Kidney tubule cell (primary cell): Measurements from ENCODE around the gene RUNX1.

Experiments
- DNase-seq: peaks from one replicate; pipeline ENCODE4 v3.0.0-alpha.2; 2018; ENCODE audit warnings: low spot score

Gene RUNX1

DNA sequence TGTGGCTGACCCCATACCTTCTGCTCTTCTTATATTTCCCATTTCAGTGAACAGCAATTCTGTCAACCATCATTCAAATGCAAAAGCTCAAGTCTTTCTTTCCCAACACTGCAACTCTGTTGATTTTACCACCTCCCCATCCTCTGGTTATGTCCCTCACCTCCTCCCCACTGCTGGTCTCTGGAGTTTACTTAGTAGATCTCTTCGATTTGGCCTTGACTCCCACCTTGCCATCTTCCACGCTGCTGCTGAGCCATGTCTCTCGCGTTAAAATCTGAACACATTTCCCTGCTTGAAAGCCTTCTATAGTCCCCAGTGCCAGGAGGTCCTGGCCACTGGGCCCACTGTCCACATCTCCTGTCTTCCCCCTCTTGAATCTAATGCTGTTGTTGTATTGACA, 125.5 kb downstream of the RUNX1 start:
- no peak for DNase-seq

DNA sequence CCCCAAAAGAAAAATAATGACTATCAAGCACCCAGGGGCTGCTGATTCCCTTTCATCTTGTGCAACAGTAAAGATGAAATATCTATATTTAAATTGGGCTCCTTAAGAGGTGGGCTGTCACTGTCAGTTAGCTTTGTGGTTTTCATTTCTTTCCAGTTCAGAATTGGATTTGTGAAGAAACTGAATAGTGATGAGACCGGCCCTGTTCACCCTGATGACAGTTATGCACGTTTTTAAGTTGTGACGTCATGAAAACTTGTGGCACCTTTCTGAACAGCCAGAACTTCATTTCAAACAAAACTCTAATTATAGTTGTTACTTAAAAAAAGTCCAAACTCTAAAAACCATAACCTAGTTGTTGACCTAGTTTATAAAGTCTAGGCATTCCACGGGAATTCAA, 125.9 kb downstream of the RUNX1 start:
- no peak for DNase-seq

DNA sequence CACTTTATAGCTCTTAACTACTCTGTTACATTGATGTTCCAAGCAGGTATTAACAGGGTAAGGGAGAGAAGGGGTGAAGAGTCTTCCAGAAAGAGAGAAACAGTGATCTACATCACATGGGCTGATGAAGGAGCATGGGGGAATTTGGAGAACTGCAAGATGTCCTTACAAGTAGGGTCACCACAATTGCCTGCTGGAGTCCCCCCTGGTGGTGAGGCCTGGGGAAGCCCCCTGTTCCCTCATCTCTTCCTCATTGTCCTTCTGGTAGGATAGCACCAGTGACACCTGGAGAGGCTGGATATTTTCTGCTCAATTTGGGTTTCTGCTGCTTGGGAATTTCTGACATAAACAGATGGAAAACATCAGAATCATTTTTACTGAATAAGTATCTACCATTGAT, 126.6 kb downstream of the RUNX1 start:
- DNase-seq = no peak

DNA sequence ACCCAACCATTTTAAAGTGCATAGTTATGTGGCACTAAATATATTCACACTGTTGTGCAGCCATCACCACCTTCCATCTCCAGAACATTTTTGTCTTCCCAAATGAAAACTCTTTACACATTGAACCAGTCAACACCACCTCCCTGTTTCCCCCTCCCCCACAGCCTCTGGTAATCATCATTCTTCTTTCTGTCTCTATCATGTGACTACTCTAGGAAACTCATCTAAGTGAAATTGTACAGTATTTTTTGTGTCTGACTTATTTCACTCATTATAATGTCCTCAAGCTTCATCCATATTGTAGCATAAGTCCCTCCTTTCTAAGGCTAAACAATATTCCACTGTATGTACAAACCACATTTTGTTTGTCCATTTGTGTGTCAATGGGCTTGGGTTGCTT, 128.0 kb downstream of the RUNX1 start:
- no peak for DNase-seq

DNA sequence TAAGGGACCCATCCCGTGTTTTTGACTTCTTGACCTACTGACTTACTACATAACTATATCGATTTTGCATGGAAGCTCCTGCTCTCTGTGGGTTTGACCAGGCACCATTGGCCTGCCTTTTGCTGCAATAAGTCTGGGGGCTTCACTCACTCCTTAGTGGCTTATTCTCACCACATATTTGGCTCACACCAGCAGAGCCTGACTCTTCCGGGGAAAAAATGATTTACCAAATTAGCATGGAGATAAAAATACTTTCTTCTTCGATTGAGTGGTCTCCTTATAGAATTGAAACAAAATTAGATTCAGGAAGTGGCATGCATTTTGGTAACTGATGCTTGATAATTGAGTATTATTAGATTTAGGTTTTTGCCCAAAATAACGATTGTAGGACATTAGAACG, 129.7 kb downstream of the RUNX1 start:
- DNase-seq = no peak

DNA sequence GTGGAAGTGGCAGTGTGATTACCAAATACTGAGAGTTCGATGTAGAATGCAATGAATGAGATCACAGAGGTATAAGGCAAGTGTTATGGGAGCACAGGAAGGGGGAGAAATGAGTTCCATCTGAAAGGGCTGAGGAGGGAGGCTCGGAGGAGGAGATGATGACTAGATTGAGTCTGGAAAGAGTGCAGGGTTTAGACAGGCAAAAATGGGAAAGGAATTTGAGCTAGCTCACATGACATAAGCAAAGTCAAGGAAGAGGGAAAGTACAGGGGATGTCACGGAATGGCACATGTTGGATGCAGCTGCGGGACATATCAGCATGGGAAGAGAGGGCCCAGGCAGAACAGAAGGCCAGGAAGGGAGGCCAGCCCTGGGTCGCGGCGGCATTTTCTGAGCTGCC, 132.7 kb downstream of the RUNX1 start:
- DNase-seq = peak; percentile 43

DNA sequence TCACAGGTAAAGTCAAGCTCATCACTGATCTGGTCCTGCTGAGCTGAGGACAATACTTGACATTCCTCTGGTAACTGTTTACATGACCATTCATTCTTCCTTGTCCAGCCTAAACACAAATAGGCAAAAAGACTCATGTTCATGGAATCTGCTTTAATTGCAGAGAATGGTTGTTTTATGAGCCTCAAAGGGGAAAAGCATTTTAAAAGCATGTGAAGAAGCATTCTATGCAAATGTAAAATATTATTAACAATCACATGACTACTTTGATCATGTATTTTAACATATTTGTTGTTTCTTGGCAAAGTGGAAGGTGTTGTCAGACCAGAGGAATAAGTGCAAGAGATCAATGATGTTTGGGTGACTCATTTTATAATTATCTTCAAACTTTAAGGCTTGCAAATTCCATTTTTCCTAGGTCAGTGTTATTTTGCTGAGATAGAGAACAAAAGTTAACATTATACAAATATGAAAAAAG, 133.7 kb downstream of the RUNX1 start:
- DNase-seq = peak; percentile 77

DNA sequence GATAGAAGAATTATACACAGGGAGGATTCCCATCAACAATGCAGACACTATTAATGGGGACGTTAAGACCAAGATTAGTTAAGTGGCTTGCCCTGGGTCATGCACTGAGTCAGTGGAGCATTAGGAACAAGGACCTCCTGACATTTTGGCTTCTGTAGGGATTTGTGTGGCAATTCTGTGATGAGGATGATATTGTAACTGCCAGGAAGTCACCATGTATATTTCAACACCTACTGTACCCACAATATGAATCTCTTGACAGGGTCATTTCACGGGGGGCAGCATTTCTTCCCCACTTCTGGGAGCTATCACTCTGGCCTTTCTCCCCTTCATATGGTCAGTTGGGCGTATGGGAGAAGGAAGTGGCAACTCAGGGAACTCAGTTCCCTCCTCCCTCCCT, 134.9 kb downstream of the RUNX1 start:
- no peak for DNase-seq

DNA sequence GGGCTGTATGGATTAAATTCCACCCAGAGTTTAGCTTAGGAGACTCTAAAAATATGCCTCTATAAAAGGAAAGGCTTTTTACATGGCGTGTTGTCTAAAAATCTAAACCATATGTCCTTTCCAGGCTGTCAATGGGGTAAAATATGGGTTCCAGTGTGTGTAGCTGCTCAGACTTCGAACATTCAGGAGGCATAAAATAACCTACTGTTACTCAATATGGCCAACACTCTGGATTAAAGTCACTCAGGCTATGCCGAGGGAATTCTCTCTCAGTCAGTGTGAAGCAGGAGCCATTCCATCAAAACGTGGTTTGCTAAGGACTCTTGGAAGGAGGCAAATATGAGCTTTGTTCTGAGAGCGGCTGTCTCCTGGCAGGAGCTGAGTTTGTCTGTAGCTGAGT, 135.3 kb downstream of the RUNX1 start:
- no peak for DNase-seq

DNA sequence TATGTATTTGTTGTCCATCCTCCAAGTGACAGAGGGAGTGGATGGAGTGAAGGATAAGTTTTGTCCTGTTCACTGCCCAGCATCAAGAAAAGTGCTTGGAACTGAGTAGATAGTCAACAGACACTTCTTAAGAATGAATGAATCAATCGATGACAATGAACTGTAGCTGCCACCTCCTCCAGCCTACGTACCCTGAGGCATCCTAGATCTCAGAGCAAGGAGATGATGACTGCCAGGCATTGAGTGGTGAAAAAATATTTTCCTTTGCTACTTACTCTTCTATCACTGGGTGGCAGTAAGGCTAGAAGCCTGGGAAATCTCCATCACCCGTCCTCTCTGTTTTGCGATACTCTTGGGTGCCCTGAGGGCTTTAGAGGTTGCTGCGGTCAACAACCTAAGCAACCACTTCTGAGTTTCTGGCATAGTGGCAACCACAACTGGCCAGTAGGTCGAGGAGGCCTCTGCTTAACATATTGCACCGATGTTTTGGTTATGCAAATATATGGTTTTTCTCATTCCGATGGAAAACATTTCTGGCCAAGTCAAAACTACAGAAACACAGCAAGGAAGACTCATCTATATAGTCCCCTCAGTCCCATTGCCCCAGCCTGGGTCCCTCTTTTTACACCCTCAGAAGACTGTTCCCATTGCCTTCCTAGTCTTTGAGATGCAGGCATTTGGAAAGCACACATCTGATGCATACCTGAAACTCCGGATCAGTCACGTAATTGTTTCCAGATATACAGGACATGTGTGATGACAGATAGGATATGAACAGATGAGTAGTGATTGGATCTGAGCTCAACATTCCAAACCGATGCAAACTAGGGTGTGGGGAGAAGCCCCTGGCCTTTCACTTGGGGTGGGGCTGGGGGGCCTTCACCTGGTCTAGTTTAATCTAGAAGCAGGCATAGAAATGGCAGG, 136.8 kb downstream of the RUNX1 start:
- DNase-seq = peak; percentile 13

DNA sequence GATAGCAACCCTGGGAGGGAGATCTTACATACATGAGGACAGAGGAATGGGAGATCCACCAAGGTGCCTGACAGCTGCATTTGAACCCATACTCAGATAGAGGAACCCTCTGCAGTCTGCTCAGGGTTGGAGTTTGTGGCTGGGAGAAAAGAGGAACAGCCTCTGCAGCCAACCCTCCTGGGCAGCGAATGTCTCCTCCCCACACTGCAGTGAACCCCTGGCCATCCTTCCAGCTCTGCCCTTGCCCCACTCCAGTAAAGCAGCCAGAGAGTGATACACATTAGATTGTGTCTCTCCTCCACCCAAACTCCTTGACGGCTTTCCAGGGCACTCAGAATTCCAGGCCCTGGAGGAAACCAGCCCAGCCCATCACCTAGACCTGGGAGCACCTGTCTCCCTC, 137.7 kb downstream of the RUNX1 start:
- no peak for DNase-seq

DNA sequence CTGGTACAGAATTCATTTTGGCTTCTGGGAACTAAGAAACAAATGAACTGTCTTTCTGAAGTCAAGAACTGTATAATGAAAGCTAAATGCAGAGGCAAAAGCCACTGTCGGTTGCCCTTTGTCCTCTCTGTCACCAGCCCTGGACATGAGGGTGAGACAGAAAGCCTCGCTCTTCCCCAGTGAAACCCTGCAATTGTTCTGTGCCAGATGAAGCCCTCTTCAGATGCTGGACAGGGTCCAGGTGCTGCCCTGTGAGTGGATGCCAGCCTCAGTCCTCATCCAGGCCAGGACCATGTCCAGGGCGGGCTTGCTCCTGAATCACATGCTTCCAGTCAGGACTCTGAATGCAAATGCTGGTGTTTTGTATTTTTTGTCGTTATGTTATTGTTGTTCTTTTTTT, 138.7 kb downstream of the RUNX1 start:
- no peak for DNase-seq

DNA sequence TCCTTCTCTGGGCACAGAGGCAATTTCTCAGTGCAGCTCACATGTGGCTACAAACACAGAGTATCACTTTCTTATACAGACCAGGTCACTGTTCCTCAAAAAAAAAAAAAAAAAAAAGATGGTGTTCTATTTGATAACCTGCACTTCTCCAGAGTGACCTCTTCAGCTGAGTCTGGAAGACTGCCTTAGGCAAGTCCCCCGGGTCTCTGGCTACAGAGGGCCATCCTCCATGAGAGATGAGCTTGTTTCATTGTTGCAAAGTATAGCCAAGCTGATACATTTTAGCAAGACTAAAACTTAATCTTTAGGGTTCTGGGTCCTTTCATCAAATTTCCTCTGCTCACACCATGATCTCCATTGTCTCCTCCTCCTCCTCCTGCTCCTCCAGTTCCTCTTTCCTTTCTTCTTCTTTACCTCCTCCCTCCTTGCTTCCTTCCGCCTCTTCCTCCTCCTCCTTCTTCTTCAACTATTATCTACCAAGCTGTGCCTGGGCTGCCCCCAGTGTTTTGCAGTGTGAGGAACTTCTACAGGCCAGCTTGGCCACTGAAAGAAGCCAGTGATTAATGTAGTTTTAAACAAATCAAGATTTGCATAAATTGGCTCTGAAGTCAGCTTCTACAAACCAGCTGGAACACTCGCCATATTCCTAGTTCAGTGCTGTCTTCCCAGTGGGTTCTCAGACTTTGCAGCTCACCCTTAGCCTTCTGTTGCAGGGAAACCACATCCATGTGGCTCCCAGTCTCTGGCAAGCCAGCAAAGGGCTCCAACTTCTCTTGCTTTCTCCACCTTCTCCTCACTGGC, 139.4 kb downstream of the RUNX1 start:
- no peak for DNase-seq

DNA sequence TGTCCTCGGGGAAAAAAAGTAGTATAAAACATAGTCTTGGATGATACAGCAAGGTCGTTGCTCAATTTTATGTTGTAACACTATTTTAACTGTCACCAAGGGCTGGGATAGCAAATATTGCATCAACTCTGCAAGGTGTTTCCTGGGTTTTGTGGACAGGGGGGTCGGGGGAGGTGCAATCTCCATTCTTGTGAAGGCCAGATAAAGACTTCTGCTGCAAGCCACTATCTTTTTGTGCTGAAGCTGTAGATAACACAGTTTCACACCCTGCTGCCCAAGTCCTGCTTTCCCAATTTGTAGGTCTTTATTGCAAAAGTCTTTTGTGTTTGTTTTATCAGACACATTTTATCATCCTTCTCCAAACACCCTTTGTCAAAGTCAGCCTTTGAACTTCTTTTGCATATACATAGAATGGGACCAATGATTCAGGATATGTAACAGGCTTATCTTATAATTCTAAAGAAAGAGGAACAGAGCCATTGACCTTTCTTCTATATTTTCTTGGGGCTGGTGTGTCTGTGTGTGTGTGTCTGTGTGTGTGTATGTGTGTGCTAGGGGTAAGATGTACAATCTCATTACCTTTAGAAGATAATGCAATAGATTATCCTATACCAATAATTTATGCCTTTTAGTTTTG, 140.6 kb downstream of the RUNX1 start:
- DNase-seq = no peak

DNA sequence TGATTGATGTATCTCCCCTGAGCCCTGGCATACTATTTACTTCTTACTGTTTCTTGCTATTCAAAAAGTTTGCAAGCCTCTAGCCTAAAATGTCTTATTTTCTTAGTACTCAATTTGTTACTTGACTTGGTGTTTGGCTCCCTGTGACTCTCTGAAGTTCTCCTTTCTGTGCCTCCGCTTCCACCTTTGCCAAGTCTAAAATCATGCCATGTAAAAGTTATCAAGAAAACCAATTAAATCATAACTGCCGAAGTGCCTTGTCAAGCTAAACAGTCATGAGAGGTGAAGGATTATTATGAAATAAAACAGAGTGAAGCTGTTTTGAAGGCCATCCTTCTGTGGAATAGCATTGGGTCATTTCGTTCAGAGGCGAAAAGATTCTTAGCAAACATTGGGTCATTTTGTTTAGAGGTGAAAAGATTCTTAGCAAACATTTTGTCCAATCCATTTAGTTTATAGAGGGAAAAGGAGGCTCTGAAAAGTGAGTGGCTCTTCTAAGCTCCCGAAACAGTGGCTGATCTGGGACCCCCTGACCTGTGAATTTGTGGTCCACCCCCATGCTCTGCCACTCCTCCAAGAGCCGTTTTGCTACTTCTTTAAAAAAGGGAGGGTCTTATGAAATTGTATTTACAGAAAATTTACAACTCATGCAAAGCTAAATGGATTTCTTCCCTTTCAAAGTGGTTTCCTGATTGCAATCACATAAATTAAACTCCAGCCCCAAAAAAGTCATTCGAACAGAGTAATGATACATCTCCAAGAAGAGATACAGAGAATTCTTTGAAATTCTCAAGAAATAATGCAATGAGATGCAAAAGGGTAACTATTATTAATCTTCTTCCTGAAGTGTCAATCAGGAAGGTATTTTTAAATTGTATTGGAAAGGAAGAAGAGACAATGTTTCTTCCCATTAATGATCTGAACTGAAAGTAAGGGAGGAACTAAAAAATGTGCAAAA, 141.4 kb downstream of the RUNX1 start:
- DNase-seq = no peak

DNA sequence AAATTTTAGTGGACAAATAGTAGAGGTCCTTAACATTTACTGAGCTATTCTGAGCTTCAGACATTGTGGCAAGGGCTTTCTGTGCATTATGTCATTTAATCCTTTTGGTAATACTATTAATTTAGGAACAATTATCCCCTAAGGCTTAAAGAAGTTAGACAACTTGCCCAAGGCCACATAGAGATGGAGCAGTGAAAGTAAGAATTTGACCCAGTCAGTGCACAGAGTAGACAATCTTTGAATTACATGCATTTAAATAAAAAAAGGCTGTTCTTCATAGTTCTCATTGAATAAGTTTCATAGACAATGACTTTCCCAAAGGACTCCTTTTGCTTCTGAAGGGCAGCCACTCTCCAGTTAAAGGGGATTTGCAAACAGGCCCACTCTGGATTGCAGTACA, 142.7 kb downstream of the RUNX1 start:
- DNase-seq = no peak

DNA sequence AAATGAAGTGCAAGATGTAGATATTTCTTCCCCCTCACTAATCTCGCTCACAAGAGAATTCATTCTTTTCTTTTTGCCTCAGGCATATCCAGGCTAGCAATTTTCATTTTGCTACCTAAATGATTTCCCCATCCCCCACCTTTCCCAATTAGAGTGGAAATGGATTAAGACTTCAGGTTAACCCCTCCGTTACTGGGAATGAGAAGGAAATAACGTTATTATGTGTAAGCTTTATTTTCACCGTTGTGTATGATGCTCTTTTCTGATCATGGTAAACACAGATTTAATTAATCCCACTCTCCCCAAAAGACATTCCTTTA, 143.9 kb downstream of the RUNX1 start:
- DNase-seq = no peak

DNA sequence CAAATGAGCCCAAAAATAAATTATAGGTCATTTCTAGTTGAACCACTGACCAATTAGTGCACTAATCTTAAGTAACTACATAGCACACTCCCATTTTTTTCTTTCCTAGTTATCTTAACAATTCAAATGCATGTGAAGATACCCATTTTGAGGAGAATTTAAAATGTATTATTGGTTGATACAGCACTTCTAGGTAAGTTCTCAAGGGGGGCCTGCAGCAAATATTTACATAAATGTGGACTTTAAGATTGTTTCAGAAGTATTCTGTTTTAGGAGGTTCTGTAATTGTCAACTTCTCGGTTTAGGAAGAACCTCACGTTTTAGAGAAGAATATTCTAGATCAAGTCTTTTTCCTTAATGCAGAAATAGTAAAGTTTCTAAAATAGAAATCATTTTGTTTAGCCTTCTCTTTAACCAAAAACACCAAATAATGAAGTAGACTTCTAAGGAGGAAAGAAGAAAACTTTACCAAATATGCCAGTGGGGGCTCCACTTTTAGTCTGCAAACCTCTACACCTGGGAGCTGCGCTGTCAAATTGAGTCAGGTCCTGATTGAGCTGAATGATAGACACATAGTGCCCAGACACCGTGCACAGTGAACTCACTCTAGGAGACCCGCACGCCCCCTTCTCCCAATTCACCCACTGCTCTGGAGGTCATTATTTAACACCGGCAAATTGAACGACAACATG, 144.4 kb downstream of the RUNX1 start:
- no peak for DNase-seq

DNA sequence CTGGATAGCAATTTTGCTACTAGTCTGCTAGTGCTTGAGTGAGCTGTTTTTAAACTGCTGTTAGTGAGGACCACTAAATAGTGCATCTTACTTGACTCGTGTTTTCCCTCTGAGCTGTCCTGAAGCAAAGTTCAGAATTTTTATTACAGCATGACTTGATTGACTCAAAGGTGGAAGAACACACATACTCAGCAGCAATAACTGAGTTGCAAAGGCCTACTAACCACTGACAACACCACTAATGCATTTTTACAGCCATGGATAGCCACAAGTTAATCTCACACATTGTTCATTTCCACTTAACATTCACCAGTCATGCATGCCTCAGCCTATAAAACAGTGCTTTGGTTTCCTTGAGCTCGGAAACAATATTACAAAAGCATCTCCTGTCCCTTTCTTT, 148.7 kb downstream of the RUNX1 start:
- DNase-seq = peak; percentile 62

DNA sequence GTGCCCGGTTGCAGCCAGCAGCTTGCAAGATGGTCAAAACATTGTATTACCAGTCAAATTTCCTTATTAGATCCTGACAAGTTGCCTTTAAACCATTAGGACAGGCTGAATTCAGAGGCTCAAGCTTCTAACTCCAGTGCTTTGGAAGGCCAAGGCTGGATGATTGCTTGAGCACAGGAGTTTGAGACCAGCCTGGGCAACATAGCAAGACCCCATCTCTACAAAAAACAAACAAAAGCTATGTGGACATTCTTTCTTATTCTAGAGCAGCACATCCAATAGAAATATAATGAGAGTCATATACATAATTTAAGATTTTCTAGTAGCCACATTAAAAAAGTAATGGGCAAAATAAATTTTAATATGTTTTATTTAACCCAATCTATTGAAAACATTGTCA, 149.3 kb downstream of the RUNX1 start:
- DNase-seq = no peak

DNA sequence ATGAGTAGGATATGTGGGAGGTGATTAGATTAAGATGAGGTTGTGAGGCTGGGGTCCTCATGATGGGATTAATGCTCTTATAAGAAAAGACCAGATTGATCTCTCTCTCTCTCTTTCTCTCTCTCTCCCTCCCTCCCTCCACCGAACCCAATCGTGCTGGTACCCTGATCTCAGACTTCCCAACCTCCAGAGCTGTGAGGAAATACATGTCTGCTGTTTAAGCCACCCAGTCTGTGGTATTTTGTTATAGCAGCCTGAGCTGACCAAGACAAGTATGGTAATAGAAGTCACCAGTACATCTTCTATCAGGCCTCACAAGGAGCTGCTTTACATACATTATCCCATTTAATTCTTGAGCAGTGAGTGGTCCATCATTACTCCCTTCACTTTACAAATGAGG, 149.8 kb downstream of the RUNX1 start:
- no peak for DNase-seq
